Calu3 (cell line): ENCODE measurements around the gene MTLN. TPM values are rescaled to one million over a fixed set of nuclear protein-coding genes. Genes with fewer than 3 reads are reported as not detected.

Experiments
- BruUV-seq: library from RNA; stranded (reverse); fragments of 400-500 nt; replicated peaks from 2 replicates; lab custom pipeline; 2021; lab: Mats Ljungman, UMichigan
- CTCF ChIA-PET: fragments of 300-600 bp; sonication (Branson Sonifier 250); formaldehyde crosslinking; loops from one replicate; lab custom pipeline; 2022; ENCODE audit warnings: antibody characterized with exemption; lab: Charles Lee
- DNase-seq: peaks from one replicate; pipeline ENCODE4 v3.0.0; 2022
- H3K27ac Mint-ChIP-seq: one replicate; pipeline ENCODE4 v1.8.0; 2022; ENCODE audit warnings: mixed read lengths; ENCODE audit not compliant: unreplicated experiment
- H3K27me3 Mint-ChIP-seq: one replicate; pipeline ENCODE4 v1.8.0; 2022; ENCODE audit warnings: mixed read lengths; ENCODE audit not compliant: unreplicated experiment
- H3K36me3 Mint-ChIP-seq: one replicate; pipeline ENCODE4 v1.8.0; 2022; ENCODE audit warnings: mild to moderate bottlenecking, moderate library complexity, mixed read lengths; ENCODE audit not compliant: insufficient read depth, unreplicated experiment
- H3K4me1 Mint-ChIP-seq: one replicate; pipeline ENCODE4 v1.8.0; 2022; ENCODE audit warnings: mild to moderate bottlenecking, low read depth, mixed read lengths; ENCODE audit not compliant: unreplicated experiment
- H3K4me3 Mint-ChIP-seq: one replicate; pipeline ENCODE4 v1.8.0; 2022; ENCODE audit warnings: mild to moderate bottlenecking, low read depth, moderate library complexity, mixed read lengths; ENCODE audit not compliant: unreplicated experiment
- H3K9me3 Mint-ChIP-seq: one replicate; pipeline ENCODE4 v1.8.0; 2022; ENCODE audit warnings: low read depth, mixed read lengths; ENCODE audit not compliant: unreplicated experiment
- intact Hi-C: fragments of 100-400 bp; cut with micrococcal nuclease; formaldehyde crosslinking; loops from one replicate; pipeline ENCODE4 v1.10.0; 2022; ENCODE audit not compliant: unreplicated experiment
- total RNA-seq: library from RNA; stranded (reverse); gene quantifications from 2 replicates; pipeline ENCODE4 v1.2.3, GENCODE V29; 2022
- TF ChIP-seq, protein P1 (sequence below): fragments of 200-600 bp; IDR thresholded peaks from one replicate; pipeline ENCODE4 v1.8.0; 2022; ENCODE audit warnings: antibody characterized with exemption; ENCODE audit not compliant: unreplicated experiment

MTLN gene
- total RNA-seq, 1 experiment from 2014 or later, result 54.1 TPM

DNA sequence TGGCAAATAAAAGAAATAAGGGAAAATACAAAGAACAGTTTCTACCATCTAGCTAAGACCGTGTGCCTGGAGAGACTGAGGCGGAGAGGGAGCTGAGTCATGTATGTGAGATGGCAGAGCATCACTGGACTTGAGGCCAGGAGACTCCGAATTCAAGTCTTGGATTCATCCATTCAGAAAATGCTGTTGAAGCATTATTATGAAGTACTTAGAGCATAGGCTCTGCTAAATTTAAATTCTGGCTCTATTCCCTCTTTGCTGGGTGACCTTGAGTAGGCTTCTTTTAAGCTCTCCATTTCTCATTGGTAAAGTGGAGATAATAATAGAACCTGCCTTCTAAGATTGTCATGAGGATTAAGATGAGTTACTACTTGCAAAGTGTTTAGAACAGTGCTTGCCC, 42.2 kb downstream of the MTLN start:
- Mint-ChIP-seq H3K4me1 (peaks cover 7% of the 10 kb centered on the region), H3K36me3 (no peaks in the 10 kb centered on the region), H3K27ac (no peak overlapping the region), H3K4me3 (no peak overlapping the region), H3K9me3 (no peaks in the 10 kb centered on the region), H3K27me3 (no peaks in the 10 kb centered on the region)
- TF ChIP-seq, protein P1, sequence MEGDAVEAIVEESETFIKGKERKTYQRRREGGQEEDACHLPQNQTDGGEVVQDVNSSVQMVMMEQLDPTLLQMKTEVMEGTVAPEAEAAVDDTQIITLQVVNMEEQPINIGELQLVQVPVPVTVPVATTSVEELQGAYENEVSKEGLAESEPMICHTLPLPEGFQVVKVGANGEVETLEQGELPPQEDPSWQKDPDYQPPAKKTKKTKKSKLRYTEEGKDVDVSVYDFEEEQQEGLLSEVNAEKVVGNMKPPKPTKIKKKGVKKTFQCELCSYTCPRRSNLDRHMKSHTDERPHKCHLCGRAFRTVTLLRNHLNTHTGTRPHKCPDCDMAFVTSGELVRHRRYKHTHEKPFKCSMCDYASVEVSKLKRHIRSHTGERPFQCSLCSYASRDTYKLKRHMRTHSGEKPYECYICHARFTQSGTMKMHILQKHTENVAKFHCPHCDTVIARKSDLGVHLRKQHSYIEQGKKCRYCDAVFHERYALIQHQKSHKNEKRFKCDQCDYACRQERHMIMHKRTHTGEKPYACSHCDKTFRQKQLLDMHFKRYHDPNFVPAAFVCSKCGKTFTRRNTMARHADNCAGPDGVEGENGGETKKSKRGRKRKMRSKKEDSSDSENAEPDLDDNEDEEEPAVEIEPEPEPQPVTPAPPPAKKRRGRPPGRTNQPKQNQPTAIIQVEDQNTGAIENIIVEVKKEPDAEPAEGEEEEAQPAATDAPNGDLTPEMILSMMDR, result no peak
- no peak for DNase-seq
- intact Hi-C loops, result no loop called here
- CTCF ChIA-PET, result interaction anchor here (0.5 kb wide), 1 partner anchor 634 kb away, joined by 3 read pairs; no protein-coding TSS in a partner anchor
- no TSS peak for BruUV-seq

GRCh38 chr2:110167326-110168000, 44.9 kb downstream of the MTLN start:
- TF ChIP-seq, protein P1, result no peak
- Mint-ChIP-seq H3K4me3 (no peak overlapping the region), H3K4me1 (no peaks in the 10 kb centered on the region), H3K9me3 (no peaks in the 10 kb centered on the region), H3K27me3 (no peaks in the 10 kb centered on the region), H3K27ac (no peak overlapping the region), H3K36me3 (no peaks in the 10 kb centered on the region)
- CTCF ChIA-PET, result no interaction called here
- no TSS peak for BruUV-seq
- DNase-seq, result no peak
- intact Hi-C loops, result no loop called here

GRCh38 chr2:110166266-110166665, 46.1 kb downstream of the MTLN start:
- Mint-ChIP-seq H3K36me3 (no peaks in the 10 kb centered on the region), H3K27me3 (no peaks in the 10 kb centered on the region), H3K4me1 (no peaks in the 10 kb centered on the region), H3K4me3 (no peak overlapping the region), H3K9me3 (no peaks in the 10 kb centered on the region), H3K27ac (no peak overlapping the region)
- DNase-seq, result no peak
- TF ChIP-seq, protein P1, result no peak
- CTCF ChIA-PET, result no interaction called here
- intact Hi-C loops, result no loop called here
- no TSS peak for BruUV-seq

Other genes starting within 250 kb of the MTLN start
- gene MALL, start 96.7 kb downstream of the MTLN start, total RNA-seq, result 51.5 and 72.6 TPM in 2 replicates
- 6.4 and 7.3 TPM in 2 replicates for gene NPHP1, start 7.5 kb downstream of the MTLN start, total RNA-seq